ENCODE results near the gene KDM2B. TPM values are rescaled to one million over a fixed set of nuclear protein-coding genes. Genes with fewer than 3 reads are reported as not detected.
A peak's percentile ranks its signal among the peaks of the same experiment; 100 is the strongest.

The KDM2B gene
- total RNA-seq, 2 donors from 2014 or later: 28.9 to 66.8 TPM

GRCh38 chr12:121575952-121576625 lies 4.7 kb downstream of the KDM2B start:
- no peaks in the 10 kb centered on the region for H3K9me3 Mint-ChIP-seq
- DNase-seq (ENCODE audit: low spot score in 2 of 2) (no peak), ATAC-seq (no peak)
- H3K27ac Mint-ChIP-seq: no peak overlapping the region
- peaks cover 18% of the 10 kb centered on the region in 2 donors for H3K36me3 Mint-ChIP-seq

- DNase-seq (ENCODE audit: low spot score in 2 of 2) (no peak), ATAC-seq (no peak)
- H3K27ac Mint-ChIP-seq: peak overlapping the region in 1 of 2 donors; percentile 68
- no peaks in the 10 kb centered on the region for H3K9me3 Mint-ChIP-seq
- H3K36me3 Mint-ChIP-seq: peaks cover 19 to 25% of the 10 kb centered on the region in 2 donors
These were observed 5.8 kb downstream of the KDM2B start for GRCh38 chr12:121575051-121575450.

- no peak for ATAC-seq
- H3K36me3 Mint-ChIP-seq: peaks cover 15 to 20% of the 10 kb centered on the region in 2 donors
- DNase-seq (ENCODE audit: low spot score in 2 of 2): no peak
- no peaks in the 10 kb centered on the region for H3K9me3 Mint-ChIP-seq
- peak overlapping the region in 1 of 2 donors; percentile 22 for H3K27ac Mint-ChIP-seq
These were observed 6.8 kb downstream of the KDM2B start for GRCh38 chr12:121574025-121574424.

GRCh38 chr12:121571920-121572319 lies 8.9 kb downstream of the KDM2B start:
- Mint-ChIP-seq H3K9me3 (no peaks in the 10 kb centered on the region), H3K36me3 (peaks cover 15 to 20% of the 10 kb centered on the region in 2 donors), H3K27ac (peak overlapping the region in 1 of 2 donors; percentile 4)
- DNase-seq (ENCODE audit: low spot score in 2 of 2): no peak
- no peak for ATAC-seq

- no peaks in the 10 kb centered on the region for H3K9me3 Mint-ChIP-seq
- no peak for ATAC-seq
- H3K36me3 Mint-ChIP-seq: peaks cover 15 to 20% of the 10 kb centered on the region in 2 donors
- H3K27ac Mint-ChIP-seq: no peak overlapping the region
- DNase-seq (ENCODE audit: low spot score in 2 of 2): no peak
These were observed 10.1 kb downstream of the KDM2B start for GRCh38 chr12:121570467-121571283.

GRCh38 chr12:121568971-121569751 lies 11.7 kb downstream of the KDM2B start:
- Mint-ChIP-seq H3K27ac (no peak overlapping the region), H3K36me3 (peaks cover 11 to 15% of the 10 kb centered on the region in 2 donors), H3K9me3 (no peaks in the 10 kb centered on the region)
- ATAC-seq (no peak), DNase-seq (ENCODE audit: low spot score in 2 of 2) (no peak)

GRCh38 chr12:121568518-121568917 lies 12.3 kb downstream of the KDM2B start:
- Mint-ChIP-seq H3K9me3 (no peaks in the 10 kb centered on the region), H3K36me3 (peaks cover 6 to 10% of the 10 kb centered on the region in 2 donors), H3K27ac (no peak overlapping the region)
- ATAC-seq (no peak), DNase-seq (ENCODE audit: low spot score in 2 of 2) (no peak)

- Mint-ChIP-seq H3K27ac (no peak overlapping the region), H3K9me3 (no peaks in the 10 kb centered on the region), H3K36me3 (no peaks in the 10 kb centered on the region)
- DNase-seq (ENCODE audit: low spot score in 2 of 2) (no peak), ATAC-seq (no peak)
These were observed 15.7 kb downstream of the KDM2B start for GRCh38 chr12:121565076-121565475.

- no peak for DNase-seq (ENCODE audit: low spot score in 2 of 2)
- H3K9me3 Mint-ChIP-seq: no peaks in the 10 kb centered on the region
- H3K36me3 Mint-ChIP-seq: no peaks in the 10 kb centered on the region
- no peak overlapping the region for H3K27ac Mint-ChIP-seq
- ATAC-seq: no peak
These were observed 18.3 kb downstream of the KDM2B start for GRCh38 chr12:121562488-121562887.

GRCh38 chr12:121561009-121561395 lies 19.8 kb downstream of the KDM2B start:
- H3K27ac Mint-ChIP-seq: peak overlapping the region in 1 of 2 donors; percentile 17
- DNase-seq (ENCODE audit: low spot score in 2 of 2) (no peak), ATAC-seq (no peak)
- no peaks in the 10 kb centered on the region for H3K36me3 Mint-ChIP-seq
- H3K9me3 Mint-ChIP-seq: no peaks in the 10 kb centered on the region

- H3K36me3 Mint-ChIP-seq: no peaks in the 10 kb centered on the region
- H3K27ac Mint-ChIP-seq: no peak overlapping the region
- no peak for ATAC-seq
- no peaks in the 10 kb centered on the region for H3K9me3 Mint-ChIP-seq
- DNase-seq (ENCODE audit: low spot score in 2 of 2): no peak
These were observed 20.3 kb downstream of the KDM2B start for GRCh38 chr12:121560392-121561008.

- no peaks in the 10 kb centered on the region for H3K36me3 Mint-ChIP-seq
- no peaks in the 10 kb centered on the region for H3K9me3 Mint-ChIP-seq
- H3K27ac Mint-ChIP-seq: peak overlapping the region; percentile 4 to 79
- no peak for DNase-seq (ENCODE audit: low spot score in 2 of 2)
- ATAC-seq: no peak
These were observed 21.9 kb downstream of the KDM2B start for GRCh38 chr12:121558956-121559355.

- ATAC-seq (no peak), DNase-seq (ENCODE audit: low spot score in 2 of 2) (no peak)
- Mint-ChIP-seq H3K9me3 (no peaks in the 10 kb centered on the region), H3K36me3 (no peaks in the 10 kb centered on the region), H3K27ac (peak overlapping the region in 1 of 2 donors; percentile 59)
These were observed 29.7 kb downstream of the KDM2B start for GRCh38 chr12:121550974-121551634.

- ATAC-seq (no peak), DNase-seq (ENCODE audit: low spot score in 2 of 2) (no peak)
- H3K27ac Mint-ChIP-seq: no peak overlapping the region
- H3K9me3 Mint-ChIP-seq: no peaks in the 10 kb centered on the region
- H3K36me3 Mint-ChIP-seq: no peaks in the 10 kb centered on the region
These were observed 31.7 kb downstream of the KDM2B start for GRCh38 chr12:121549075-121549474.

GRCh38 chr12:121545480-121545879 lies 35.3 kb downstream of the KDM2B start:
- no peak overlapping the region for H3K27ac Mint-ChIP-seq
- H3K36me3 Mint-ChIP-seq: no peaks in the 10 kb centered on the region
- no peaks in the 10 kb centered on the region for H3K9me3 Mint-ChIP-seq
- no peak for ATAC-seq
- DNase-seq (ENCODE audit: low spot score in 2 of 2): no peak

GRCh38 chr12:121543786-121544185 lies 37.0 kb downstream of the KDM2B start:
- no peaks in the 10 kb centered on the region for H3K9me3 Mint-ChIP-seq
- ATAC-seq (no peak), DNase-seq (ENCODE audit: low spot score in 2 of 2) (no peak)
- no peaks in the 10 kb centered on the region for H3K36me3 Mint-ChIP-seq
- no peak overlapping the region for H3K27ac Mint-ChIP-seq
